Vagina (tissue), 2 donors: ENCODE data around the gene C5orf22. TPM values are rescaled to one million over a fixed set of nuclear protein-coding genes. Genes with fewer than 3 reads are reported as not detected.
"Not testable (repeated sequence)": the region's sequence is repeated elsewhere in the genome, so short reads cannot be mapped to it uniquely, and the experiment has no call there.

Experiments
- DNase-seq, 2 donors: peaks; one replicate each; pipeline ENCODE4 v3.0.0-alpha.2; 2017; ENCODE audit errors: extremely low spot score in 2 of 2
- H3K27ac ChIP-seq: fragments of 200-600 bp; sonication (generic); one replicate; pipeline ENCODE4 v1.5.1; 2019
- H3K27me3 ChIP-seq: fragments of 200-600 bp; sonication (generic); one replicate; pipeline ENCODE4 v1.5.1; 2019
- H3K36me3 ChIP-seq, 2 donors: fragments of 200-600 bp; sonication (generic); one replicate each; pipeline ENCODE4 v1.5.1; 2017 to 2019
- H3K4me1 ChIP-seq: fragments of 200-600 bp; sonication (generic); one replicate; pipeline ENCODE4 v1.5.1; 2019
- H3K4me3 ChIP-seq, 2 donors: fragments of 200-600 bp; sonication (generic); 1 replicate in 1 of 2; 2 replicates in 1 of 2; pipeline ENCODE4 v1.5.1; 2016 to 2019
- H3K9me3 ChIP-seq: fragments of 200-600 bp; sonication (generic); one replicate; pipeline ENCODE4 v1.5.1; 2019
- POLR2A ChIP-seq, 2 donors: fragments of 450-650 bp; IDR thresholded peaks; one replicate each; pipeline ENCODE4 v1.6.1; 2017; ENCODE audit warnings: antibody characterized with exemption in 2 of 2, mild to moderate bottlenecking in 2 of 2, moderate library complexity in 2 of 2
- POLR2AphosphoS5 ChIP-seq, 2 donors: sonication (generic); formaldehyde crosslinking; IDR thresholded peaks; one replicate each; pipeline ENCODE4 v1.9.0; 2017; ENCODE audit warnings: antibody characterized with exemption in 2 of 2, mild to moderate bottlenecking in 2 of 2, low read depth in 1 of 2; ENCODE audit not compliant: insufficient read depth in 1 of 2
- intact Hi-C: fragments of 100-400 bp; cut with DNase I; formaldehyde crosslinking; loops from one replicate; pipeline ENCODE4 v1.15.1; 2023
- total RNA-seq: library from RNA; depleted of rRNA; stranded (reverse); fragments of >200 nt; gene quantifications from one replicate; pipeline ENCODE4 v1.2.3, GENCODE V29; 2016
- TF ChIP-seq, protein P1 (sequence below), 3 experiments: fragments of 450-650 bp in 2 of 3; fragments of 200-600 bp in 1 of 3; sonication (generic) in 1 of 3; IDR thresholded peaks; one replicate each; pipeline ENCODE4 v1.5.1; 2017 to 2019; ENCODE audit warnings: antibody characterized with exemption in 3 of 3, mild to moderate bottlenecking in 2 of 3, moderate library complexity in 2 of 3

C5orf22 gene
- total RNA-seq, 1 donor from 2014 or later = 18.2 TPM

GRCh38 chr5:31593665-31594064 is 61.6 kb downstream of the C5orf22 start:
- TF ChIP-seq POLR2A (IDR thresholded peaks at IDR 0.05) (no peak), POLR2AphosphoS5 (IDR thresholded peaks at IDR 0.05; ENCODE audit: insufficient read depth in 1 of 2, low read depth in 1 of 2) (no peak)
- TF ChIP-seq, protein P1, sequence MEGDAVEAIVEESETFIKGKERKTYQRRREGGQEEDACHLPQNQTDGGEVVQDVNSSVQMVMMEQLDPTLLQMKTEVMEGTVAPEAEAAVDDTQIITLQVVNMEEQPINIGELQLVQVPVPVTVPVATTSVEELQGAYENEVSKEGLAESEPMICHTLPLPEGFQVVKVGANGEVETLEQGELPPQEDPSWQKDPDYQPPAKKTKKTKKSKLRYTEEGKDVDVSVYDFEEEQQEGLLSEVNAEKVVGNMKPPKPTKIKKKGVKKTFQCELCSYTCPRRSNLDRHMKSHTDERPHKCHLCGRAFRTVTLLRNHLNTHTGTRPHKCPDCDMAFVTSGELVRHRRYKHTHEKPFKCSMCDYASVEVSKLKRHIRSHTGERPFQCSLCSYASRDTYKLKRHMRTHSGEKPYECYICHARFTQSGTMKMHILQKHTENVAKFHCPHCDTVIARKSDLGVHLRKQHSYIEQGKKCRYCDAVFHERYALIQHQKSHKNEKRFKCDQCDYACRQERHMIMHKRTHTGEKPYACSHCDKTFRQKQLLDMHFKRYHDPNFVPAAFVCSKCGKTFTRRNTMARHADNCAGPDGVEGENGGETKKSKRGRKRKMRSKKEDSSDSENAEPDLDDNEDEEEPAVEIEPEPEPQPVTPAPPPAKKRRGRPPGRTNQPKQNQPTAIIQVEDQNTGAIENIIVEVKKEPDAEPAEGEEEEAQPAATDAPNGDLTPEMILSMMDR (IDR thresholded peaks at IDR 0.05) = no peak
- H3K9me3 ChIP-seq = no peaks in the 10 kb centered on the region
- intact Hi-C loops = no loop called here

GRCh38 chr5:31596354-31596753 is 64.3 kb downstream of the C5orf22 start:
- no peak for DNase-seq
- no peak overlapping the region for H3K4me3 ChIP-seq
- no peaks in the 10 kb centered on the region for H3K9me3 ChIP-seq
- TF ChIP-seq POLR2AphosphoS5 (IDR thresholded peaks at IDR 0.05; ENCODE audit: insufficient read depth in 1 of 2, low read depth in 1 of 2) (no peak), POLR2A (IDR thresholded peaks at IDR 0.05) (no peak)
- TF ChIP-seq, protein P1 (IDR thresholded peaks at IDR 0.05) = no peak
- no peaks in the 10 kb centered on the region for H3K27me3 ChIP-seq
- no peaks in the 10 kb centered on the region for H3K4me1 ChIP-seq
- H3K27ac ChIP-seq = no peak overlapping the region
- H3K36me3 ChIP-seq = no peaks in the 10 kb centered on the region
- intact Hi-C loops = no loop called here

More at GRCh38 chr5:31593665-31594064, 61.6 kb downstream of the C5orf22 start:
- Histone ChIP-seq H3K36me3 (no peaks in the 10 kb centered on the region), H3K4me1 (no peaks in the 10 kb centered on the region), H3K4me3 (no peak overlapping the region), H3K27me3 (no peaks in the 10 kb centered on the region), H3K27ac (no peak overlapping the region)
- DNase-seq = no peak

DNA sequence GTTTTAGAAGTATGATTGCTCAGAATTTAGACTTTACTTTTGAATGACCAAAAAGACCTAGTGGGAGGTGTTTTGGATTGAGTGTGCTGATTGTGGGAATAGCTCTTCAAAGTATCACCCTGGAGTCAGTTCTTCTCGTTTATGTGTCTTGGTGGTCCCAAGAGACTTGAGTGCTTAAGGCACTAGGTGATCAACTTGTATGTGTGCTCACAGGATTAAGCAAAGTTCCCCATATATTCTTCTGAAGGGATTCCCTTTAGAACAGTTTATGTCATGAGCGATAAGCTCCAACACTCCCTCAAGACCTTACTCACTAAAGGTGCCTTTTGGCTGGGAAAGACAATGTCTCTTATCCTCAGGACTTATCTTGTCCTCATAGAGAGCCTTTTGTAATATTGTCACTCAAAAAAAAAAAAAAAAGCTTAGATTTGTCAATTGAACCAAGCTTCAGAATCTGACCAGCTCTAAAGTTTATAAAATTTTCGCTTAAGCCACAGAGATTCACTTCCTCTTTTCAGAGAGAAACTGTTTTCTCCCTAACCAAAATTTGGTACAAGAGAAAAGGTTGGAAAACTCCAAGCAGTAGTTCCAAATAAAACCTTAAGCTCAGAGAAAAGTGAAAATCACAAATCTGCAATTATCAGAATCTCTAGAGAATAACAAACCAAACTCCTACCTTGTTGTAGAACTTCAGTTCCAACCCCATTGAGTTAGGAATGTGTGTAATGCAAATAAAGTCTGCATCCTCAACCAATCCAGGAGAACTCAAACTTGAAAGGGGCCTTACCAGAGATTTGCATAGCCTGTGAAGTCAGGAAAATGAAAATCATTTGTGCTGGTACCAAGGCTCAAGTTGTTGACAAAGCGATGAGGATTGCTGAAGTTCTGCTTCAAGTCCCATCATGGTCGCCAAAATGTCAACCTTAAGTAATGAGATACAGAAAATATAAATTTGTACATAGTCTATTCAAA is 66.8 kb downstream of the C5orf22 start:
- Histone ChIP-seq H3K36me3 (no peaks in the 10 kb centered on the region), H3K27me3 (no peaks in the 10 kb centered on the region), H3K9me3 (no peaks in the 10 kb centered on the region), H3K27ac (no peak overlapping the region), H3K4me1 (no peaks in the 10 kb centered on the region), H3K4me3 (no peak overlapping the region)
- intact Hi-C loops = no loop called here
- TF ChIP-seq POLR2A (IDR thresholded peaks at IDR 0.05) (no peak), POLR2AphosphoS5 (IDR thresholded peaks at IDR 0.05; ENCODE audit: insufficient read depth in 1 of 2, low read depth in 1 of 2) (no peak)
- TF ChIP-seq, protein P1 (IDR thresholded peaks at IDR 0.05) = no peak
- DNase-seq = no peak

DNA sequence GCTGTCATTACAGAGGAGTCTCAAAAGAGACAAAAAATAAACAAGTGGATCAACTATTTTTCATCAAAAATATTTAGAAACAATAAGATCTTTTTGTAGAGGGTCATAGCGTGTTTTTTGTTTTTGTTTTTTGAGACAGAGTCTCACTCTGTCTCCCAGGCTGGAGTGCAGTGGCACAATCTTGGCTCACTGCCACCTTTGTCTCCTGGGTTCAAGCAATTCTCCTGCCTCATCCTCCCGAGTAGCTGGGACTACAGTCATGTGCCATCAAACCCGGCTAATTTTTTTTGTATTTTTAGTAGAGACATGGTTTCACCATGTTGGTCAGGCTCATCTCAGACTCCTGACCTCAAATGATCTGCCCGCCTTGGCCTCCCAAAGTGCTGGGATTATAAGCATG is 70.2 kb downstream of the C5orf22 start:
- H3K4me3 ChIP-seq, intact Hi-C loops: not testable (repeated sequence)

DNA sequence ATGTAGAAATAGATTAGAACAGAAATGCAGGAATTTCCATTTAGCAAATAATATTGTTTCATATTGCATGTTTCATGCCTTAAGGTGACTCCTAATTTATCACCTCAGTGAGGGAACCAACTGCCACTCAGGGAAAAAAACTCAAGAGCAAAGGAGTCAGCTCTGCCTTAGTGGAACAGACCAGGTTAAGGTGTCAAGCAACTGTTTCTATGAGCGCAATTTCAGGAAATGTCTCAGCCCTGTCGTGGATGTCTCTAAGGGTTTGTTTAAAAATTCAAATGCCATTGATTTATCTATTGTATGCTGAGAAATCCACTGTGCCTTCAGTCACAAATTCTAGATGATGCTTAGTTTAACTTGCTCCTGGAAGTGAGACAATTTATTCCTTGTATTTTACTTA is 72.1 kb downstream of the C5orf22 start:
- Histone ChIP-seq H3K4me3 (no peak overlapping the region), H3K27ac (no peak overlapping the region), H3K36me3 (no peaks in the 10 kb centered on the region), H3K9me3 (no peaks in the 10 kb centered on the region), H3K4me1 (no peaks in the 10 kb centered on the region), H3K27me3 (no peaks in the 10 kb centered on the region)
- TF ChIP-seq, protein P1 (IDR thresholded peaks at IDR 0.05) = no peak
- TF ChIP-seq POLR2A (IDR thresholded peaks at IDR 0.05) (no peak), POLR2AphosphoS5 (IDR thresholded peaks at IDR 0.05; ENCODE audit: insufficient read depth in 1 of 2, low read depth in 1 of 2) (no peak)
- intact Hi-C loops = no loop called here
- no peak for DNase-seq

More for the DNA sequence above, 70.2 kb downstream of the C5orf22 start:
- not testable (repeated sequence) for H3K4me1 ChIP-seq, H3K27me3 ChIP-seq, H3K36me3 ChIP-seq, H3K27ac ChIP-seq, DNase-seq, H3K9me3 ChIP-seq
